ENCODE measurements around the gene MSH2.
A peak's percentile ranks its signal among the peaks of the same experiment; 100 is the strongest.
"Not testable (repeated sequence)": the region's sequence is repeated elsewhere in the genome, so short reads cannot be mapped to it uniquely, and the experiment has no call there.

The MSH2 gene

GRCh38 chr2:47414682-47415458 lies 11.9 kb downstream of the MSH2 start:
- no peak for DNase-seq

- no peak for DNase-seq
Measured at GRCh38 chr2:47420214-47420613, 17.3 kb downstream of the MSH2 start.

- DNase-seq: not testable (repeated sequence)
Measured at GRCh38 chr2:47420683-47421082, 17.7 kb downstream of the MSH2 start.

- no peak for DNase-seq
Measured at GRCh38 chr2:47422016-47422415, 19.1 kb downstream of the MSH2 start.

GRCh38 chr2:47422560-47422959 lies 19.6 kb downstream of the MSH2 start:
- DNase-seq: no peak

GRCh38 chr2:47426786-47427185 lies 23.8 kb downstream of the MSH2 start:
- no peak for DNase-seq

GRCh38 chr2:47429795-47430194 lies 26.8 kb downstream of the MSH2 start:
- DNase-seq: no peak

- not testable (repeated sequence) for DNase-seq
Measured at GRCh38 chr2:47433006-47433405, 30.1 kb downstream of the MSH2 start.

- not testable (repeated sequence) for DNase-seq
Measured at GRCh38 chr2:47433445-47433844, 30.5 kb downstream of the MSH2 start.

- DNase-seq: no peak
Measured at GRCh38 chr2:47437287-47437686, 34.3 kb downstream of the MSH2 start.

GRCh38 chr2:47438106-47438505 lies 35.1 kb downstream of the MSH2 start:
- DNase-seq: no peak

GRCh38 chr2:47438783-47439182 lies 35.8 kb downstream of the MSH2 start:
- DNase-seq: no peak

- no peak for DNase-seq
Measured at GRCh38 chr2:47451790-47452189, 48.8 kb downstream of the MSH2 start.

GRCh38 chr2:47452761-47453160 lies 49.8 kb downstream of the MSH2 start:
- no peak for DNase-seq

- not testable (repeated sequence) for DNase-seq
Measured at GRCh38 chr2:47454818-47455217, 51.9 kb downstream of the MSH2 start.

- DNase-seq: no peak
Measured at GRCh38 chr2:47455411-47455810, 52.5 kb downstream of the MSH2 start.

- no peak for DNase-seq
Measured at GRCh38 chr2:47456851-47457250, 53.9 kb downstream of the MSH2 start.

GRCh38 chr2:47457268-47457667 lies 54.3 kb downstream of the MSH2 start:
- peak; percentile 3 for DNase-seq

- DNase-seq: no peak
Measured at GRCh38 chr2:47459021-47459420, 56.1 kb downstream of the MSH2 start.

GRCh38 chr2:47460766-47461165 lies 57.8 kb downstream of the MSH2 start:
- DNase-seq: no peak

- DNase-seq: no peak
Measured at GRCh38 chr2:47471429-47472116, 68.6 kb downstream of the MSH2 start.

GRCh38 chr2:47479863-47480262 lies 76.9 kb downstream of the MSH2 start:
- DNase-seq: no peak

- DNase-seq: no peak
Measured at GRCh38 chr2:47483191-47483590, 80.2 kb downstream of the MSH2 start.

- no peak for DNase-seq
Measured at GRCh38 chr2:47484396-47484795, 81.4 kb downstream of the MSH2 start.

- no peak for DNase-seq
Measured at GRCh38 chr2:47485177-47485576, 82.2 kb downstream of the MSH2 start.
